Stomach (tissue), 4 donors: ENCODE results near the gene STX1B.

Source experiments
- EP300 ChIP-seq: sonication (generic); formaldehyde crosslinking; IDR thresholded peaks from one replicate; pipeline ENCODE4 v1.6.1; 2017; ENCODE audit warnings: antibody characterized with exemption
- POLR2A ChIP-seq, 4 donors: fragments of 450-650 bp; IDR thresholded peaks; one replicate each; pipeline ENCODE4 v1.6.1; 2016; ENCODE audit warnings: antibody characterized with exemption in 4 of 4, control low read depth in 2 of 4, mild to moderate bottlenecking in 1 of 4, moderate library complexity in 1 of 4
- POLR2AphosphoS5 ChIP-seq, 3 donors: sonication (generic); formaldehyde crosslinking; IDR thresholded peaks; one replicate each; pipeline ENCODE4 v1.6.1; 2016; ENCODE audit warnings: antibody characterized with exemption in 3 of 3
- TF ChIP-seq, protein P1 (sequence below), 7 experiments: fragments of 450-650 bp in 4 of 7; fragments of 200-600 bp in 3 of 7; sonication (generic) in 3 of 7; IDR thresholded peaks; one replicate each; pipeline ENCODE4 v1.5.1; 2016 to 2019; ENCODE audit warnings: antibody characterized with exemption in 7 of 7, control low read depth in 2 of 7, mild to moderate bottlenecking in 1 of 7

DNA sequence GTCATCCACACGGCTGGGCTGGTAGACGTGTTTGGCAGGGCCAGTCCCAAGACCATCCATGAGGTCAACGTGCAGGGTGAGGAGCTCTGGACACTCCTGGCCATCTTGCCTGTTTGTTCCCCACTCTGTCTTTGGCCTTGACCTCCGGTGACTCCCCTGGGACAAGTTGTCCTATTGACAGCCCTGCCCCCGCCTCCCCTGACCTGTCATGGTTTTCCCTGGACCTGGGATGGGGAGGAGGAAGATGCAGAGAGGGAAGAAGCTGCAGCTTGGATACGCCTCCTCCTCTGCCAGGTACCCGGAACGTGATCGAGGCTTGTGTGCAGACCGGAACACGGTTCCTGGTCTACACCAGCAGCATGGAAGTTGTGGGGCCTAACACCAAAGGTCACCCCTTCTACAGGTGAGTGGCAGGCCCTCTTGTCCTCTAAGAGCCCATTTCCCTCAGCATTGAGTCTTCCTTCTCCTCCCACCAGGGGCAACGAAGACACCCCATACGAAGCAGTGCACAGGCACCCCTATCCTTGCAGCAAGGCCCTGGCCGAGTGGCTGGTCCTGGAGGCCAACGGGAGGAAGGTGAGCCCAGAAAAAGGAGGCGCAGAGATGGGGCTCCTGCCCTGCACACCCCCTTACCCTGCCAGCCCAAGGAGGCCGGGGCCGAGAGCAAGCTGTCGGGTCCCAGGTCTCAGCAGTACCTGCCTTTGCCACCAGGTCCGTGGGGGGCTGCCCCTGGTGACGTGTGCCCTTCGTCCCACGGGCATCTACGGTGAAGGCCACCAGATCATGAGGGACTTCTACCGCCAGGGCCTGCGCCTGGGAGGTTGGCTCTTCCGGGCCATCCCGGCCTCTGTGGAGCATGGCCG is 24.1 kb downstream of the STX1B start:
- TF ChIP-seq EP300 (no peak), POLR2A (IDR thresholded peaks at IDR 0.05) (no peak), POLR2AphosphoS5 (IDR thresholded peaks at IDR 0.05) (no peak)
- TF ChIP-seq, protein P1, sequence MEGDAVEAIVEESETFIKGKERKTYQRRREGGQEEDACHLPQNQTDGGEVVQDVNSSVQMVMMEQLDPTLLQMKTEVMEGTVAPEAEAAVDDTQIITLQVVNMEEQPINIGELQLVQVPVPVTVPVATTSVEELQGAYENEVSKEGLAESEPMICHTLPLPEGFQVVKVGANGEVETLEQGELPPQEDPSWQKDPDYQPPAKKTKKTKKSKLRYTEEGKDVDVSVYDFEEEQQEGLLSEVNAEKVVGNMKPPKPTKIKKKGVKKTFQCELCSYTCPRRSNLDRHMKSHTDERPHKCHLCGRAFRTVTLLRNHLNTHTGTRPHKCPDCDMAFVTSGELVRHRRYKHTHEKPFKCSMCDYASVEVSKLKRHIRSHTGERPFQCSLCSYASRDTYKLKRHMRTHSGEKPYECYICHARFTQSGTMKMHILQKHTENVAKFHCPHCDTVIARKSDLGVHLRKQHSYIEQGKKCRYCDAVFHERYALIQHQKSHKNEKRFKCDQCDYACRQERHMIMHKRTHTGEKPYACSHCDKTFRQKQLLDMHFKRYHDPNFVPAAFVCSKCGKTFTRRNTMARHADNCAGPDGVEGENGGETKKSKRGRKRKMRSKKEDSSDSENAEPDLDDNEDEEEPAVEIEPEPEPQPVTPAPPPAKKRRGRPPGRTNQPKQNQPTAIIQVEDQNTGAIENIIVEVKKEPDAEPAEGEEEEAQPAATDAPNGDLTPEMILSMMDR (IDR thresholded peaks at IDR 0.05): no peak
